Left kidney (tissue), 2 donors: ENCODE data around the gene OSCP1. TPM values are rescaled to one million over a fixed set of nuclear protein-coding genes. Genes with fewer than 3 reads are reported as not detected.

Experiments
- DNase-seq: peaks from one replicate; pipeline ENCODE4 v3.0.0-alpha.2; 2013
- polyA plus RNA-seq: library from polyadenylated mRNA; unstranded; fragments of 120-200 nt; gene quantifications from one replicate; pipeline ENCODE4 v1.2.1, GENCODE V29; 2013; ENCODE audit not compliant: insufficient read length

The OSCP1 gene
- polyA plus RNA-seq, 1 donor: 29.7 TPM

- no peak for DNase-seq
Measured at GRCh38 chr1:36406440-36406839, 43.8 kb downstream of the OSCP1 start.

GRCh38 chr1:36402504-36402890 is 47.8 kb downstream of the OSCP1 start:
- DNase-seq: no peak

GRCh38 chr1:36401602-36402503 is 48.4 kb downstream of the OSCP1 start:
- DNase-seq: no peak

- no peak for DNase-seq
Measured at GRCh38 chr1:36400825-36401601, 49.2 kb downstream of the OSCP1 start.

GRCh38 chr1:36400514-36400824 is 49.8 kb downstream of the OSCP1 start:
- DNase-seq: no peak

- no peak for DNase-seq
Measured at GRCh38 chr1:36398370-36398977, 51.8 kb downstream of the OSCP1 start.

- DNase-seq: peak; percentile 92
Measured at GRCh38 chr1:36397378-36398230, 52.6 kb downstream of the OSCP1 start, which contains the start of gene LSM10. Gene LSM10, minus strand, starts transcription at chr1:36397908. Its CDS starts 3,779 bp downstream, at chr1:36394129.

- DNase-seq: no peak
Measured at GRCh38 chr1:36397083-36397377, 53.2 kb downstream of the OSCP1 start.

GRCh38 chr1:36396359-36396758 is 53.9 kb downstream of the OSCP1 start:
- no peak for DNase-seq

GRCh38 chr1:36393686-36394085 is 56.6 kb downstream of the OSCP1 start:
- DNase-seq: no peak

GRCh38 chr1:36392836-36393235 is 57.4 kb downstream of the OSCP1 start:
- no peak for DNase-seq

- DNase-seq: no peak
Measured at GRCh38 chr1:36391271-36391670, 59.0 kb downstream of the OSCP1 start.

- DNase-seq: no peak
Measured at GRCh38 chr1:36390411-36390810, 59.8 kb downstream of the OSCP1 start.

GRCh38 chr1:36389999-36390398 is 60.3 kb downstream of the OSCP1 start:
- no peak for DNase-seq

- no peak for DNase-seq
Measured at GRCh38 chr1:36389261-36389660, 61.0 kb downstream of the OSCP1 start.

- no peak for DNase-seq
Measured at GRCh38 chr1:36387141-36387949, 62.9 kb downstream of the OSCP1 start.

- DNase-seq: no peak
Measured at GRCh38 chr1:36386265-36387140, 63.7 kb downstream of the OSCP1 start.

GRCh38 chr1:36385410-36386264 is 64.6 kb downstream of the OSCP1 start, which contains the start of gene STK40:
Gene STK40, minus strand, starts transcription at chr1:36385924. Its CDS starts 24,592 bp downstream, at chr1:36361332.
- DNase-seq: peak; percentile 99
